Thymus (tissue), 11 donors: ENCODE measurements around the gene NUDT13. TPM values are rescaled to one million over a fixed set of nuclear protein-coding genes. Genes with fewer than 3 reads are reported as not detected.

Experiments used
- DNase-seq, 9 donors: peaks; one replicate each; pipeline ENCODE4 v3.0.0-alpha.2; 2013; ENCODE audit warnings: low spot score in 9 of 9, low read depth in 6 of 9, missing footprints in 1 of 9
- H3K27ac ChIP-seq, 2 donors: one replicate each; pipeline ENCODE4 v1.5.1; 2013; ENCODE audit warnings: control low read depth in 1 of 2, low read depth in 1 of 2, low read length in 1 of 2, mild to moderate bottlenecking in 1 of 2, moderate library complexity in 1 of 2
- H3K27me3 ChIP-seq, 2 donors: one replicate each; pipeline ENCODE4 v1.5.1; 2013; ENCODE audit warnings: low read length in 1 of 2; ENCODE audit not compliant: control insufficient read depth in 2 of 2, insufficient read depth in 1 of 2
- H3K36me3 ChIP-seq, 2 donors: one replicate each; pipeline ENCODE4 v1.5.1; 2013; ENCODE audit warnings: low read length in 1 of 2, mild to moderate bottlenecking in 1 of 2, moderate library complexity in 1 of 2; ENCODE audit not compliant: control insufficient read depth in 2 of 2, insufficient read depth in 2 of 2
- H3K4me1 ChIP-seq, 2 donors: one replicate each; pipeline ENCODE4 v1.5.1; 2013; ENCODE audit warnings: low read length in 2 of 2; ENCODE audit not compliant: control insufficient read depth in 2 of 2, insufficient read depth in 2 of 2
- H3K4me3 ChIP-seq, 2 donors: one replicate each; pipeline ENCODE4 v1.5.1; 2013; ENCODE audit warnings: low read length in 2 of 2, control low read depth in 1 of 2, mild to moderate bottlenecking in 1 of 2
- H3K9me3 ChIP-seq, 2 donors: one replicate each; pipeline ENCODE4 v1.5.1; 2013; ENCODE audit warnings: low read length in 1 of 2, mild to moderate bottlenecking in 1 of 2; ENCODE audit not compliant: control insufficient read depth in 2 of 2, insufficient read depth in 1 of 2
- WGBS: extraction: QIAGEN DNeasy Blood & Tissue Kit; methylation state at CpG from one replicate; pipeline ENCODE4 v1.1.7; 2013; 5-methylcytosine and 5-hydroxymethylcytosine counted together
- polyA plus RNA-seq: library from polyadenylated mRNA; stranded (reverse); fragments of 200-250 nt; gene quantifications from one replicate; pipeline ENCODE4 v1.2.3, GENCODE V29; 2013
- total RNA-seq: library from RNA; stranded (reverse); fragments of 120-200 nt; gene quantifications from one replicate; pipeline ENCODE4 v1.2.4, GENCODE V29; 2013
- donor health status: healthy.

NUDT13 gene
- total and polyA plus RNA-seq, 2 donors, result 1.8 to 3.2 TPM

DNA sequence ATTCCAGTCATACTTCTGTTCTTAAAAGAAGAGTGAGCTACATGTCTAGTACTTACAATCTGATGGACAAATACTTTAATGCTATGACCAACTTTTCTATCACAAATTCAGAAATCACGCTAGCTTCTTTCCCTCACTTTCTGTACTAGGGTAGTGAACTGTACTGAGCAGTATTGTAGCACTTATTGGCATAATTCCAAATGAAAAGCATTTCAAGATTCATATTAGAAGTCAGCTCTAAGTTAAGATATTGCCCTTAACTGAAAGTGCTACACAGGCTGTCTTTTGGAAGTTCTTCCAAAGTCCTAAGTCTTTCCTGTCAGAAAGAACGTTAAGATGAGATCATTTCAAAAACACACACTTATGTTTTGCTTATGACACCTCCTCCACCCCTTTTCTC lies 27.0 kb upstream of the NUDT13 start:
- H3K9me3 ChIP-seq, result no peaks in the 10 kb centered on the region
- H3K36me3 ChIP-seq, result no peaks in the 10 kb centered on the region
- no peaks in the 10 kb centered on the region for H3K4me1 ChIP-seq
- no peaks in the 10 kb centered on the region for H3K27me3 ChIP-seq
- no peak overlapping the region for H3K4me3 ChIP-seq
- 92% methylated on average over 2 of the region's 2 CpGs for WGBS
- H3K27ac ChIP-seq, result no peak overlapping the region
- DNase-seq, result no peak

- H3K4me3 ChIP-seq, result no peak overlapping the region
- 96% methylated on average over 5 of the region's 5 CpGs for WGBS
- H3K27me3 ChIP-seq, result no peaks in the 10 kb centered on the region
- no peaks in the 10 kb centered on the region for H3K9me3 ChIP-seq
- no peak for DNase-seq
- H3K36me3 ChIP-seq, result no peaks in the 10 kb centered on the region
- no peaks in the 10 kb centered on the region for H3K4me1 ChIP-seq
- no peak overlapping the region for H3K27ac ChIP-seq
These were observed 26.0 kb upstream of the NUDT13 start for GRCh38 chr10:73084209-73084608.

- no peak overlapping the region for H3K27ac ChIP-seq
- no peak overlapping the region for H3K4me3 ChIP-seq
- no peaks in the 10 kb centered on the region for H3K27me3 ChIP-seq
- WGBS, result 87% methylated on average over 4 of the region's 4 CpGs
- H3K36me3 ChIP-seq, result no peaks in the 10 kb centered on the region
- no peaks in the 10 kb centered on the region for H3K4me1 ChIP-seq
- DNase-seq, result no peak
- no peaks in the 10 kb centered on the region for H3K9me3 ChIP-seq
These were observed 23.4 kb upstream of the NUDT13 start for GRCh38 chr10:73086816-73087215.

DNA sequence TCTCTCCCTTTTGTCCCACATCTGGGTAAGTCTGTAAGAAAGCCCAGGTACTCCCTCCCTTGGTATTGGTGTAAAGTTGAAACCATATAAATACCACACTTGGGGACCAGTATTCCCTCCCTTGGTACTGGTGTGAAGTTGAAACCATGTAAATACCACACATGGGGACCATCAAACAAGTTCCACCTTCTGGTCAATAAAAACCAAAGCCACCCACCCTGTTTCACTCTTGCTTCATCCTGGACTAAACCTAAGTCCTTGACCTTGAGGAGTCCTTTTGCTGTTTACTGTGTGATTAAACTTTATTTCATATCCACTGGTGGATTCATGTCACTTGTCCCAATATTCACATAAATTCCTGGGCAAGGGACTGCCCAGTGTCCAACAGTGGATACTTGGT lies 22.0 kb upstream of the NUDT13 start:
- DNase-seq, result no peak
- H3K4me3 ChIP-seq, result no peak overlapping the region
- no peaks in the 10 kb centered on the region for H3K9me3 ChIP-seq
- H3K4me1 ChIP-seq, result no peaks in the 10 kb centered on the region
- H3K27ac ChIP-seq, result no peak overlapping the region
- H3K27me3 ChIP-seq, result no peaks in the 10 kb centered on the region
- no peaks in the 10 kb centered on the region for H3K36me3 ChIP-seq

- H3K4me1 ChIP-seq, result peaks cover 0 to 7% of the 10 kb centered on the region in 2 donors
- no peaks in the 10 kb centered on the region for H3K9me3 ChIP-seq
- WGBS, result 100% methylated on average over 3 of the region's 3 CpGs
- no peak overlapping the region for H3K27ac ChIP-seq
- DNase-seq, result no peak
- no peaks in the 10 kb centered on the region for H3K27me3 ChIP-seq
- H3K4me3 ChIP-seq, result no peak overlapping the region
- H3K36me3 ChIP-seq, result no peaks in the 10 kb centered on the region
These were observed 17.4 kb upstream of the NUDT13 start for GRCh38 chr10:73092830-73093229.

DNA sequence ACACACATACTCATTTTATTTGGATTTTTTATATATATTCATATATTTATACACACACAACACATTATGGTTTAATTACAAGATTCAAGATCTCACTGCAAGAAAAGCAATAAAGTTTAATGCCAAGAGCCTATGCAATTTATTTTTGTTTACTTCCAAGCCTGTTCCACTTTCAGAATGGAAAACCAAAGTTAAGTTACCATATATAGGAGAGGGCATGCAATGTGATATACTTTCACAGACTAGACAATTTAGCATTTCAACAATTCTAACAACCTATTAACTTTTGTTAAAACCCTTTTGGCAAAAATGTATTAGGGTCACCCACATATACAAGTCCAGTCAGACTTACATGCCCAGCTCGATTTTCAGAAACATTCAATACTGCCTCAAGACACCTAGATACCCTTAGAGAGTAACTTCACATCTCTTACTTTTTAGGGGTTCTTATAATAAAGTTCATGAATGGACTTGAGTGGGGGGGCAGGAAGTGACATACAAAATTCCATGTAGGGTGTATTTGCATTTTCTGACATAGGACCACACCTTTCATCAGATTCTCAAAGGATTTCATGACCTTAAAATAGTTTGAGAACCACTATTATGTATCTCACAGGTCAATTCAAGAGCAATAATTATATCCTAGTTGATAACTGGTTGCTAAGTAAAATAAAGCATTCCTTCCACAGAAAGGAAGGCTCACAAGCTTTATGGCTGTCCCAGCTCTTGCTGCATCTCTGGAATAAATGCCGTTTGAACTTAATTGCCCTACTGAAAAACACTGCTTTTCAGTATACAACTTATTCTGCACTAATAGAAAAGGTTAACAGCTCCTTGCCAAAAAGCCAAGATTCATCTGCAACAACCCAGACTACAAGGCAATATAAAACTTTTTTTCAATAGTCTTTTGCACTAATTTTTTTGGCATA lies 16.1 kb upstream of the NUDT13 start:
- H3K9me3 ChIP-seq, result no peaks in the 10 kb centered on the region
- H3K4me1 ChIP-seq, result peaks cover 0 to 7% of the 10 kb centered on the region in 2 donors
- no peak overlapping the region for H3K27ac ChIP-seq
- peak in 1 of 9 donors; percentile 19 for DNase-seq
- H3K36me3 ChIP-seq, result no peaks in the 10 kb centered on the region
- no peak overlapping the region for H3K4me3 ChIP-seq
- no peaks in the 10 kb centered on the region for H3K27me3 ChIP-seq
- WGBS, result 90% methylated on average over 2 of the region's 2 CpGs

DNA sequence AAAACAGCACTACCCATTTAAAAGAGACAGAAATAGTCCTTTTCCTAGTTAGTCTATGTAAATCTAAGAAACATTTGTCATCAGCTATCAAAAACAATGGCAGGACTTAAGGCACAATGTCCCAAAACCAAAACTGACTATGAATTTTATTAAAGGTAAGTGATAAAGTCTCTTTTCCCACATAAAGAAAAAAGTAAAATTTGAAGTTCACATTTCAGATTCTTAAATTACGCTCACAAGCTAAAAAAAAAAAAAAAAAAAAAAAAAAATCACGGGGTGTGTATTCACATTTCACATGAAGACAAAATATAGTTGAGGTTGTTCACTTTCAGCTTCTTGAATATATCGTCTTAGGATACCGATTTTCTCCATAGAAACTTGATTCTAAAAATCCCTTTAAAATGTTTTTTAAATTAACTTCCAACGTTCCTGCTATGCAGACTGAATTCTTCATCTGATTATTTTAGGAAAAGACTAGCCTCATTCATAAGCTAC lies 15.2 kb upstream of the NUDT13 start:
- Histone ChIP-seq H3K4me1 (peaks cover 0 to 7% of the 10 kb centered on the region in 2 donors), H3K9me3 (no peaks in the 10 kb centered on the region), H3K27ac (peak overlapping the region in 1 of 2 donors; percentile 22), H3K36me3 (peaks cover 0 to 3% of the 10 kb centered on the region in 2 donors), H3K4me3 (peak overlapping the region; percentile 61 to 72), H3K27me3 (no peaks in the 10 kb centered on the region)
- 9% methylated on average over 5 of the region's 5 CpGs for WGBS
- no peak for DNase-seq

GRCh38 chr10:73095481-73096021 lies 14.7 kb upstream of the NUDT13 start:
- under 1% methylated on average over 14 of the region's 14 CpGs for WGBS
- Histone ChIP-seq H3K4me3 (peak overlapping the region; percentile 61 to 72), H3K27me3 (no peaks in the 10 kb centered on the region), H3K27ac (peak overlapping the region; percentile 84 to 88), H3K36me3 (peaks cover 3% of the 10 kb centered on the region in 2 donors), H3K4me1 (peaks cover 0 to 7% of the 10 kb centered on the region in 2 donors), H3K9me3 (no peaks in the 10 kb centered on the region)
- DNase-seq, result peak in 5 of 9 donors; percentile 6 to 58 (median 43)

DNA sequence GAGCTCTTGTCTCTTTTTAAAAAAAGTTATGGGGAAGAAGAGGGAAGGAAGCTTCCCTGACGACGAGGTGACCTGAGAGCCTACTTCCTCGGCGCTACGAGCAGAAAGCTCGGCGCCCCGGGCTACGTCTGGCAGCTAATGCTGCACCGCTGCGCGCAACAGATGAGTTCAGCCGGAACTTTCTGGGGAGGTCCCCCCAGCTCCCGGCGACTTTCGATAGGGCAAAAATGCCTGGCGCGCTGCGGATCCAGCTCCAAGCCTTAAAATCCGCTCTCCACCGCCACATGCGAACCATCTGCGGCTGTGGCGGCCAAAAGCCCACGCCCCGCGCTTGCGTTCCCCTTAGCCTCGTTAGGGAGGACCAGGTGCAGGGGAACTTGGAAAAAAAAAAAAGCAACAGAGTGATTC lies 14.2 kb upstream of the NUDT13 start:
- WGBS, result under 1% methylated on average over 29 of the region's 29 CpGs
- peak in 7 of 9 donors; percentile 51 to 84 (median 65) for DNase-seq
- Histone ChIP-seq H3K27ac (peak overlapping the region; percentile 84 to 88), H3K9me3 (no peaks in the 10 kb centered on the region), H3K4me1 (peaks cover 0 to 7% of the 10 kb centered on the region in 2 donors), H3K27me3 (no peaks in the 10 kb centered on the region), H3K4me3 (peak overlapping the region; percentile 61 to 72), H3K36me3 (peaks cover 3 to 4% of the 10 kb centered on the region in 2 donors)
